Stimulated activated CD8-positive, alpha-beta memory T cell treated with anti-CD3 and anti-CD28 coated beads, Interleukin-2, amount 100 ng/mL, for 48 hours (primary cell): ENCODE results near the gene RSPH10B.
"Not testable (repeated sequence)": the region's sequence is repeated elsewhere in the genome, so short reads cannot be mapped to it uniquely, and the experiment has no call there.

Experiments
- DNase-seq, 2 donors: peaks; one replicate each; pipeline ENCODE4 v3.0.0-alpha.2; 2020; ENCODE audit warnings: low read depth in 2 of 2

RSPH10B gene

GRCh38 chr7:5970347-5970911 is at the start of gene RSPH10B:
RSPH10B (minus strand) TSS chr7:5970689; CDS start chr7:5967116, 3,573 bp downstream.
- DNase-seq = not testable (repeated sequence)

GRCh38 chr7:6016653-6016966 is 46.1 kb upstream of the RSPH10B start:
- DNase-seq = no peak

- no peak for DNase-seq
Measured at GRCh38 chr7:6015917-6016652, 45.6 kb upstream of the RSPH10B start.

GRCh38 chr7:6012355-6013104 is 42.0 kb upstream of the RSPH10B start:
- no peak for DNase-seq

GRCh38 chr7:6011541-6011940 is 41.1 kb upstream of the RSPH10B start:
- DNase-seq = no peak

- not testable (repeated sequence) for DNase-seq
Measured at GRCh38 chr7:6010370-6010769, 39.9 kb upstream of the RSPH10B start.

- DNase-seq = peak; percentile 90 to 96
Measured at GRCh38 chr7:6008668-6009611, 38.5 kb upstream of the RSPH10B start, which contains the start of the genes AIMP2 and PMS2. AIMP2 (plus strand) TSS chr7:6009272; CDS start chr7:6009364, 92 bp downstream. PMS2 (minus strand) TSS chr7:6009049; CDS start chr7:6009019, 30 bp downstream.

- DNase-seq = not testable (repeated sequence)
Measured at GRCh38 chr7:6007835-6008590, 37.5 kb upstream of the RSPH10B start.

GRCh38 chr7:6007386-6007785 is 36.9 kb upstream of the RSPH10B start:
- no peak for DNase-seq

- DNase-seq = no peak
Measured at GRCh38 chr7:5997210-5997808, 26.8 kb upstream of the RSPH10B start.

GRCh38 chr7:5987061-5987460 is 16.6 kb upstream of the RSPH10B start:
- not testable (repeated sequence) for DNase-seq

- not testable (repeated sequence) for DNase-seq
Measured at GRCh38 chr7:5979680-5980314, 9.3 kb upstream of the RSPH10B start.

- DNase-seq = not testable (repeated sequence)
Measured at GRCh38 chr7:5973580-5973979, 3.1 kb upstream of the RSPH10B start.

- not testable (repeated sequence) for DNase-seq
Measured at GRCh38 chr7:5963810-5964209, 6.7 kb downstream of the RSPH10B start.

- DNase-seq = not testable (repeated sequence)
Measured at GRCh38 chr7:5963205-5963604, 7.3 kb downstream of the RSPH10B start.

- DNase-seq = not testable (repeated sequence)
Measured at GRCh38 chr7:5934945-5935450, 35.5 kb downstream of the RSPH10B start.

- not testable (repeated sequence) for DNase-seq
Measured at GRCh38 chr7:5931905-5932644, 38.4 kb downstream of the RSPH10B start.

- DNase-seq = not testable (repeated sequence)
Measured at GRCh38 chr7:5931250-5931649, 39.2 kb downstream of the RSPH10B start.

- not testable (repeated sequence) for DNase-seq
Measured at GRCh38 chr7:5930290-5930689, 40.2 kb downstream of the RSPH10B start.
